ENCODE results near the gene ITIH3. TPM values are rescaled to one million over a fixed set of nuclear protein-coding genes. Genes with fewer than 3 reads are reported as not detected.

ITIH3 gene
- total RNA-seq, 1 experiment from 2014 or later: not detected

DNA sequence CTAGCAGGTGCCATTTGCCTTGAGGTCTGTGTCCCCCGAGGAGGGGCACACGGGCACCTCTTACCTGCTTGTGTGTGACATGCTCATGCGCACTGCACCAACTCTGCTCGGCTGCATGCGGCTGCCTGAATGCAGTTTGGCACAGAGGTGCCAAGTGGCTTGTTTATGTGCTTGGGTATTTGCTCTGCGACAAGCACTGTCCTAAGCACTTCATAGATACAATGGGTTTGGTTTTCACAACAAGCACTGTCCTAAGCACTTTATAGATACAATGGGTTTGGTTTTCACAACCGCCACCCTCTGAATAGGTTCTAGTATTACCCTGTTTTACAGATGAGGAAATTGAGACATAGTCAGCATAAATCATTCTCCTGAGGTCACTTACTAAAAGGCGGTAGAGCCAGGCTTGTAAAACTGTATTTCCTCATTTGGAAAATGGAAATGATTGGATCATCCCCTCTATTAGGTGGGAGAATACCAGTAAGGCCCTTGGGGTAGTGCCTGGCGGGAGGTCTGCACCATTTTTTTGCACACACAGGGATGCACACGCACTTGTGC, 35.4 kb downstream of the ITIH3 start:
- H3K23me2 ChIP-seq (ENCODE audit: insufficient read length, low read depth, low read length, poor library complexity, severe bottlenecking): no peaks in the 10 kb centered on the region
- no peaks in the 10 kb centered on the region; the same call in 1 of the 2 replicates for H3K27me3 ChIP-seq (ENCODE audit: insufficient read depth, low read length)
- H4K20me1 ChIP-seq (ENCODE audit: control insufficient read depth, insufficient read depth, insufficient read length): no peaks in the 10 kb centered on the region
- Mint-ChIP-seq H3K9me3 (no peaks in the 10 kb centered on the region), H3K4me3 (no peak overlapping the region), H3K27me3 (ENCODE audit: low read depth) (no peaks in the 10 kb centered on the region; the same call in 1 of the 2 replicates), H3K36me3 (ENCODE audit: insufficient read depth in 1 of 3, low read depth in 3 of 3) (no peaks in the 10 kb centered on the region; a peak in 1 of 7 replicates), H3K4me1 (peaks cover 15 to 29% of the 10 kb centered on the region in 2 experiments), H3K27ac (no peak overlapping the region)
- H3K4me2 ChIP-seq (ENCODE audit: insufficient read depth, insufficient read length, low read length): no peak overlapping the region
- DNase-seq: no peak
- H4K8ac ChIP-seq (replicated peaks; ENCODE audit: insufficient read length, low read depth, low read length): no peak overlapping the region
- no peaks in the 10 kb centered on the region for H3K4me1 ChIP-seq (ENCODE audit: insufficient read depth, low read length)
- H3K79me2 ChIP-seq (ENCODE audit: insufficient read depth, low read length): no peaks in the 10 kb centered on the region
- WGBS (ENCODE audit: extremely low coverage, insufficient read length, low lambda C conversion rate): no CpG with 5 or more reads among the region's 10 CpGs
- H4K91ac ChIP-seq (ENCODE audit: insufficient read length, low read depth, low read length): no peak overlapping the region
- no peak overlapping the region for H3K23ac ChIP-seq (ENCODE audit: insufficient read length, low read depth, low read length)
- no peak overlapping the region for H2BK12ac ChIP-seq (ENCODE audit: insufficient read length, low read depth, low read length)
- no peak overlapping the region for H4K5ac ChIP-seq (ENCODE audit: insufficient read length, low read depth, low read length)
- H2BK5ac ChIP-seq (ENCODE audit: insufficient read length, low read length): no peak overlapping the region
- no peak overlapping the region for H2BK120ac ChIP-seq (ENCODE audit: low read depth, low read length, poor library complexity, severe bottlenecking)
- H3K79me1 ChIP-seq (ENCODE audit: insufficient read depth, low read depth, low read length, poor library complexity, severe bottlenecking): no peaks in the 10 kb centered on the region
- no peak overlapping the region for H3K4ac ChIP-seq (ENCODE audit: low read depth, low read length)
- no peak overlapping the region for H3K14ac ChIP-seq (ENCODE audit: insufficient read depth, low read length)
- no peaks in the 10 kb centered on the region for H3K9me3 ChIP-seq (ENCODE audit: control insufficient read depth, low read depth, low read length)
- H3K18ac ChIP-seq (ENCODE audit: insufficient read length, low read depth, low read length): no peak overlapping the region
- no peak overlapping the region for H3K9ac ChIP-seq (ENCODE audit: extremely low read depth, insufficient read length, low read length)
- TF ChIP-seq, protein P1, sequence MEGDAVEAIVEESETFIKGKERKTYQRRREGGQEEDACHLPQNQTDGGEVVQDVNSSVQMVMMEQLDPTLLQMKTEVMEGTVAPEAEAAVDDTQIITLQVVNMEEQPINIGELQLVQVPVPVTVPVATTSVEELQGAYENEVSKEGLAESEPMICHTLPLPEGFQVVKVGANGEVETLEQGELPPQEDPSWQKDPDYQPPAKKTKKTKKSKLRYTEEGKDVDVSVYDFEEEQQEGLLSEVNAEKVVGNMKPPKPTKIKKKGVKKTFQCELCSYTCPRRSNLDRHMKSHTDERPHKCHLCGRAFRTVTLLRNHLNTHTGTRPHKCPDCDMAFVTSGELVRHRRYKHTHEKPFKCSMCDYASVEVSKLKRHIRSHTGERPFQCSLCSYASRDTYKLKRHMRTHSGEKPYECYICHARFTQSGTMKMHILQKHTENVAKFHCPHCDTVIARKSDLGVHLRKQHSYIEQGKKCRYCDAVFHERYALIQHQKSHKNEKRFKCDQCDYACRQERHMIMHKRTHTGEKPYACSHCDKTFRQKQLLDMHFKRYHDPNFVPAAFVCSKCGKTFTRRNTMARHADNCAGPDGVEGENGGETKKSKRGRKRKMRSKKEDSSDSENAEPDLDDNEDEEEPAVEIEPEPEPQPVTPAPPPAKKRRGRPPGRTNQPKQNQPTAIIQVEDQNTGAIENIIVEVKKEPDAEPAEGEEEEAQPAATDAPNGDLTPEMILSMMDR (conservative IDR thresholded peaks at IDR 0.05): no peak
- H3K27ac ChIP-seq (ENCODE audit: insufficient read length, low read depth, low read length): no peak overlapping the region
- H2AFZ ChIP-seq (ENCODE audit: low read length): no peak overlapping the region
- H3K56ac ChIP-seq (ENCODE audit: insufficient read length, low read depth, low read length): no peak overlapping the region
- H2AK5ac ChIP-seq (ENCODE audit: insufficient read length, low read length): no peak overlapping the region
- H2BK20ac ChIP-seq (ENCODE audit: low read depth, low read length, poor library complexity, severe bottlenecking): no peak overlapping the region
- H2BK15ac ChIP-seq (ENCODE audit: low read depth, low read length): no peak overlapping the region
- H3T11ph ChIP-seq (ENCODE audit: low read length): no peak overlapping the region

All from H9 (cell line).